MCF 10A (cell line): Measurements from ENCODE around the gene SIGLEC8. TPM values are rescaled to one million over a fixed set of nuclear protein-coding genes. Genes with fewer than 3 reads are reported as not detected.

Experiments
- Bru-seq: library from RNA; stranded (reverse); fragments of 400-500 nt; gene quantifications from one replicate; lab custom pipeline; 2021; lab: Mats Ljungman, UMichigan
- BruChase-seq, 2 experiments: library from RNA; stranded (reverse); fragments of 400-500 nt; gene quantifications; one replicate each; lab custom pipeline; 2021; lab: Mats Ljungman, UMichigan
- BruUV-seq: library from RNA; stranded (reverse); fragments of 400-500 nt; replicated peaks from 2 replicates; lab custom pipeline; 2021; lab: Mats Ljungman, UMichigan
- CTCF ChIA-PET: fragments of 300-600 bp; sonication (Branson Sonifier 250); formaldehyde crosslinking; extraction: SDS; loops from one replicate; lab custom pipeline; 2021; ENCODE audit warnings: antibody characterized with exemption, inconsistent platforms; lab: Yijun Ruan, JAX
- POLR2A ChIA-PET: fragments of 300-600, 350-650 bp; sonication (Branson Sonifier 250); formaldehyde crosslinking; extraction: SDS; loops from one replicate; lab custom pipeline; 2020; ENCODE audit warnings: antibody characterized with exemption, inconsistent platforms; lab: Yijun Ruan, JAX
- DNase-seq: peaks from one replicate; pipeline ENCODE4 v3.0.0-alpha.2; 2018; ENCODE audit not compliant: unreplicated experiment
- H3K27ac Mint-ChIP-seq: one replicate; pipeline ENCODE4 v1.8.0; 2022; ENCODE audit warnings: mild to moderate bottlenecking, low read depth, mixed read lengths; ENCODE audit not compliant: unreplicated experiment
- H3K27me3 Mint-ChIP-seq: one replicate; pipeline ENCODE4 v1.8.0; 2022; ENCODE audit warnings: mixed read lengths; ENCODE audit not compliant: insufficient read depth, unreplicated experiment
- H3K36me3 Mint-ChIP-seq: one replicate; pipeline ENCODE4 v1.8.0; 2022; ENCODE audit warnings: mild to moderate bottlenecking, moderate library complexity, mixed read lengths; ENCODE audit not compliant: insufficient read depth, unreplicated experiment
- H3K4me1 Mint-ChIP-seq: one replicate; pipeline ENCODE4 v1.8.0; 2022; ENCODE audit warnings: mixed read lengths; ENCODE audit not compliant: insufficient read depth, unreplicated experiment
- H3K4me3 Mint-ChIP-seq: one replicate; pipeline ENCODE4 v1.8.0; 2022; ENCODE audit warnings: mild to moderate bottlenecking, moderate library complexity, mixed read lengths; ENCODE audit not compliant: unreplicated experiment
- H3K9me3 Mint-ChIP-seq: one replicate; pipeline ENCODE4 v1.8.0; 2022; ENCODE audit warnings: mixed read lengths; ENCODE audit not compliant: unreplicated experiment
- intact Hi-C: fragments of 100-400 bp; cut with micrococcal nuclease; formaldehyde crosslinking; loops from 2 replicates; pipeline ENCODE4 v1.14.1; 2022
- long read RNA-seq: library from polyadenylated mRNA; stranded (forward); transcript quantifications from one replicate; pipeline ENCODE4 v2.0.0, GENCODE V29; 2022
- total RNA-seq: library from RNA; stranded (reverse); gene quantifications from 2 replicates; pipeline ENCODE4 v1.2.3, GENCODE V29; 2022
- TF ChIP-seq, protein P1 (sequence below): fragments of 200-600 bp; IDR thresholded peaks from one replicate; pipeline ENCODE4 v1.8.0; 2022; ENCODE audit warnings: antibody characterized with exemption, mild to moderate bottlenecking; ENCODE audit not compliant: unreplicated experiment

The SIGLEC8 gene
- total RNA-seq: not detected in 2 replicates
- not detected for Bru-seq, nascent RNA
- not detected for BruChase-seq, experiment 1, labeled RNA remaining after a 6-hour chase
- not detected for BruChase-seq, experiment 2, labeled RNA remaining after a 2-hour chase
- long read RNA-seq: 0 reads

DNA sequence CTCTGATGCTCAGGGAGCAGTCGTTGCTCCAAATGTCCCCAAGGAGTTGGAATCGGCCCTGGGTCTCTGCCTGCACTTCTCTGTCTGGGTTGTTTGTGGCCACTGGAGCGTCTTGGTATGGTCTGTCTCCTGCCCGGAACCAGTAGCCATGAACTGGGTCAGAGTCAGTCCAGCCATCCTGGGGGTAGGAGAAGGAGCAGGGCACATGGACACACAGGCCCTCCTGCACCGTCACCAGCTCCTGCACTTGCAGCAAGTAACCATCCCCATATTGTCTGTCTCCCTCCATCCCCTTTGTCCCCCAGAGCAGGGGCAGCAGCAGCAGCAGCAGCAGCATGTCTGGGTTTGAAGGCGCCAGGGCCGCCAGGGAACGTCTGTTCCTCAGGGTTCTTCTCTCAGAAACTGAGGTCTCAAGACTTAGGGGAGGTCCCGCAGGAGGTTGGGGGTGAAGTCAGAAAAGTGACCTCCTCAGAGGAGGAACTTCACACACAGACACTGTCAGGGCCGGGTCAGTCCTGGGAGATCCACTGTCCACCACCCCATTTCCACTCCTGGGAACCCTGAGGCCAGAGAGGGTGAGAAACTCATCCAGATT lies at the start of gene SIGLEC8:
Gene SIGLEC8 (minus strand): TSS at position 404 of the 595 bp plus-strand sequence. CDS start 67 bp downstream, at position 337.
- BruUV-seq: no TSS peak
- Mint-ChIP-seq H3K36me3 (no peaks in the 10 kb centered on the region), H3K4me1 (no peaks in the 10 kb centered on the region), H3K4me3 (no peak within 1 kb of the TSS), H3K27me3 (no peaks in the 10 kb centered on the region), H3K9me3 (peaks cover 14% of the 10 kb centered on the region), H3K27ac (no peak within 1 kb of the TSS)
- intact Hi-C loops: no loop called here
- POLR2A ChIA-PET: no interaction called here
- CTCF ChIA-PET: interaction anchor here (0.5 kb wide), 1 partner anchor 10 kb away, joined by 3 read pairs; no protein-coding TSS in a partner anchor
- TF ChIP-seq, protein P1, sequence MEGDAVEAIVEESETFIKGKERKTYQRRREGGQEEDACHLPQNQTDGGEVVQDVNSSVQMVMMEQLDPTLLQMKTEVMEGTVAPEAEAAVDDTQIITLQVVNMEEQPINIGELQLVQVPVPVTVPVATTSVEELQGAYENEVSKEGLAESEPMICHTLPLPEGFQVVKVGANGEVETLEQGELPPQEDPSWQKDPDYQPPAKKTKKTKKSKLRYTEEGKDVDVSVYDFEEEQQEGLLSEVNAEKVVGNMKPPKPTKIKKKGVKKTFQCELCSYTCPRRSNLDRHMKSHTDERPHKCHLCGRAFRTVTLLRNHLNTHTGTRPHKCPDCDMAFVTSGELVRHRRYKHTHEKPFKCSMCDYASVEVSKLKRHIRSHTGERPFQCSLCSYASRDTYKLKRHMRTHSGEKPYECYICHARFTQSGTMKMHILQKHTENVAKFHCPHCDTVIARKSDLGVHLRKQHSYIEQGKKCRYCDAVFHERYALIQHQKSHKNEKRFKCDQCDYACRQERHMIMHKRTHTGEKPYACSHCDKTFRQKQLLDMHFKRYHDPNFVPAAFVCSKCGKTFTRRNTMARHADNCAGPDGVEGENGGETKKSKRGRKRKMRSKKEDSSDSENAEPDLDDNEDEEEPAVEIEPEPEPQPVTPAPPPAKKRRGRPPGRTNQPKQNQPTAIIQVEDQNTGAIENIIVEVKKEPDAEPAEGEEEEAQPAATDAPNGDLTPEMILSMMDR: no peak
- no peak for DNase-seq

DNA sequence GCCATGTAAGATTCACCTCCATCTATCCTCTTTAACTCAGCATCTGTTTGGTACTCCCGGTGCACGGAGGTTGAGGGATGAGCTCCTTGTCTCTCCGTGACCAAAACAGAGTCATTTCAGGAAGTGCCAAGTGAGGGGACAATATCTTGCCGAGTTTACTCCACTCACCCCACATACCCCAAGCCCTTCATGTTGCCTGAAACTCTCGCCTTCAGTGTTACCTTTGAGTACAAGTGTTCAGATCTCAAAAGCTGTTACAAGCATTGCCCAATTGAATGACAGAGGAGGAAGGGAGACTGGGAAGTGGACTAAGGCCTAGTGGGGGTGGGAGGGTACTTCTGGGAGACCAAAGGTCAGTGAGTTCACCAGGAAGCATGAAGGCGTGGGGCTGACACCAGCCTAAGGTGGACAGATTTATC lies 49.4 kb upstream of the SIGLEC8 start:
- H3K36me3 Mint-ChIP-seq: no peaks in the 10 kb centered on the region
- peaks cover 10% of the 10 kb centered on the region for H3K9me3 Mint-ChIP-seq
- TF ChIP-seq, protein P1: no peak
- intact Hi-C loops: no loop called here
- no peak overlapping the region for H3K27ac Mint-ChIP-seq
- H3K27me3 Mint-ChIP-seq: no peaks in the 10 kb centered on the region
- ChIA-PET POLR2A (no interaction called here), CTCF (interaction anchor here (0.6 to 1.2 kb wide), 3 partner anchors 23 to 55 kb away, joined by 3 to 4 read pairs (median 4); no protein-coding TSS in a partner anchor)
- H3K4me1 Mint-ChIP-seq: no peaks in the 10 kb centered on the region
- DNase-seq: no peak
- no peak overlapping the region for H3K4me3 Mint-ChIP-seq
- BruUV-seq: no TSS peak

DNA sequence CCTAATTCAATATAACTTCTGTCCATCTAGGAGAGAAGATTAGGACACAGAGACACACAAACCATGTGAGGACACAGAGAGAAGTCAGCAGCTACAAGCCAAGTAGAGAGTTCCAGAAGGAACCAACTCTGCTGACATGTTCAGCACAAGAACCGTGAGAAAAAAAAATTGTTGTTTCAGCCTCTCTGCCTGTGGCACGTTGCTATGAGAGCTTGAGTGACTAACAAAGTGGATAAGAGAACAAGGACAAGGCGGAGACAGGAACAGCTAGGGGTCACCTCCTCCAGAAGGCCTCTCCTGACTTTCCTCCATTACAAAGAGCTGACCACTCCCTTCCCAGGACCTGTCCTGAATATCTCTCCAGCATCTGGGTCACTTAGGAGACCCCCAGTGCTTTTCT lies 48.9 kb upstream of the SIGLEC8 start:
- no TSS peak for BruUV-seq
- no peak overlapping the region for H3K4me3 Mint-ChIP-seq
- no peak overlapping the region for H3K27ac Mint-ChIP-seq
- peaks cover 10% of the 10 kb centered on the region for H3K9me3 Mint-ChIP-seq
- H3K4me1 Mint-ChIP-seq: no peaks in the 10 kb centered on the region
- intact Hi-C loops: no loop called here
- DNase-seq: no peak
- ChIA-PET POLR2A (no interaction called here), CTCF (interaction anchor here (1.1 to 2.7 kb wide), 3 partner anchors 8 to 34 kb away, joined by 3 to 14 read pairs (median 4); no protein-coding TSS in a partner anchor)
- TF ChIP-seq, protein P1: no peak
- H3K36me3 Mint-ChIP-seq: no peaks in the 10 kb centered on the region
- no peaks in the 10 kb centered on the region for H3K27me3 Mint-ChIP-seq

DNA sequence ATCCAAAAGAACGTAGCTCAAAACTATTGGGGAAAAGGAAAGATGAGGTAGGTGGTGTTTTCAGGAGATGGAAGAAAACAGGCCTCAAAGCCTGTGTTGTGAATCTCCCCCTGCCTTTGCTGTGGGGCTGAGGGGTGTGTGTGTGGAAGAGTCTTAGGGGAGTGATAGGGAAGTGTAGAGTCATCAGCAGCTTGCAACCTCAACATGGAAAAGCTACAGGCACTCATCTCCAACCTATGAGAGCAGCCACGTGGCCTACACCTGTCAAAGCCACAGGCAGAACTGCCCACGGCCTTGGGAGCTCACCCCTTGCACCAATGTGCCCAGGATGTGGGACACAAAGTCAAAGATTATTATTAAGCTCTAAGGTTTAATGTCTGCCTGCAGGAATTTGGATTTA lies 47.6 kb upstream of the SIGLEC8 start:
- CTCF ChIA-PET: interaction anchor here (1.0 to 2.7 kb wide), 3 partner anchors 8 to 33 kb away, joined by 3 to 14 read pairs (median 8); no protein-coding TSS in a partner anchor
- POLR2A ChIA-PET: no interaction called here
- no peaks in the 10 kb centered on the region for H3K4me1 Mint-ChIP-seq

More for the DNA sequence above, 47.6 kb upstream of the SIGLEC8 start:
- Mint-ChIP-seq H3K27ac (no peak overlapping the region), H3K36me3 (no peaks in the 10 kb centered on the region), H3K4me3 (no peak overlapping the region), H3K27me3 (no peaks in the 10 kb centered on the region), H3K9me3 (peaks cover 7% of the 10 kb centered on the region)
- BruUV-seq: no TSS peak
- intact Hi-C loops: no loop called here
- DNase-seq: no peak
- TF ChIP-seq, protein P1: no peak
